ENCODE measurements around the gene TGM6.

The TGM6 gene

GRCh38 chr20:2336471-2336870 is 44.2 kb upstream of the TGM6 start:
- TF ChIP-seq, protein P1, sequence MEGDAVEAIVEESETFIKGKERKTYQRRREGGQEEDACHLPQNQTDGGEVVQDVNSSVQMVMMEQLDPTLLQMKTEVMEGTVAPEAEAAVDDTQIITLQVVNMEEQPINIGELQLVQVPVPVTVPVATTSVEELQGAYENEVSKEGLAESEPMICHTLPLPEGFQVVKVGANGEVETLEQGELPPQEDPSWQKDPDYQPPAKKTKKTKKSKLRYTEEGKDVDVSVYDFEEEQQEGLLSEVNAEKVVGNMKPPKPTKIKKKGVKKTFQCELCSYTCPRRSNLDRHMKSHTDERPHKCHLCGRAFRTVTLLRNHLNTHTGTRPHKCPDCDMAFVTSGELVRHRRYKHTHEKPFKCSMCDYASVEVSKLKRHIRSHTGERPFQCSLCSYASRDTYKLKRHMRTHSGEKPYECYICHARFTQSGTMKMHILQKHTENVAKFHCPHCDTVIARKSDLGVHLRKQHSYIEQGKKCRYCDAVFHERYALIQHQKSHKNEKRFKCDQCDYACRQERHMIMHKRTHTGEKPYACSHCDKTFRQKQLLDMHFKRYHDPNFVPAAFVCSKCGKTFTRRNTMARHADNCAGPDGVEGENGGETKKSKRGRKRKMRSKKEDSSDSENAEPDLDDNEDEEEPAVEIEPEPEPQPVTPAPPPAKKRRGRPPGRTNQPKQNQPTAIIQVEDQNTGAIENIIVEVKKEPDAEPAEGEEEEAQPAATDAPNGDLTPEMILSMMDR (IDR thresholded peaks at IDR 0.05; ENCODE audit: low read depth, low read length, missing control alignments) = no peak
- no peak for DNase-seq (ENCODE audit: low read depth)
- no peak overlapping the region for H3K4me3 ChIP-seq (ENCODE audit: low read depth, low read length)

- H3K4me3 ChIP-seq (ENCODE audit: low read depth, low read length) = no peak overlapping the region
These were observed 43.6 kb upstream of the TGM6 start for GRCh38 chr20:2337142-2337541.

DNA sequence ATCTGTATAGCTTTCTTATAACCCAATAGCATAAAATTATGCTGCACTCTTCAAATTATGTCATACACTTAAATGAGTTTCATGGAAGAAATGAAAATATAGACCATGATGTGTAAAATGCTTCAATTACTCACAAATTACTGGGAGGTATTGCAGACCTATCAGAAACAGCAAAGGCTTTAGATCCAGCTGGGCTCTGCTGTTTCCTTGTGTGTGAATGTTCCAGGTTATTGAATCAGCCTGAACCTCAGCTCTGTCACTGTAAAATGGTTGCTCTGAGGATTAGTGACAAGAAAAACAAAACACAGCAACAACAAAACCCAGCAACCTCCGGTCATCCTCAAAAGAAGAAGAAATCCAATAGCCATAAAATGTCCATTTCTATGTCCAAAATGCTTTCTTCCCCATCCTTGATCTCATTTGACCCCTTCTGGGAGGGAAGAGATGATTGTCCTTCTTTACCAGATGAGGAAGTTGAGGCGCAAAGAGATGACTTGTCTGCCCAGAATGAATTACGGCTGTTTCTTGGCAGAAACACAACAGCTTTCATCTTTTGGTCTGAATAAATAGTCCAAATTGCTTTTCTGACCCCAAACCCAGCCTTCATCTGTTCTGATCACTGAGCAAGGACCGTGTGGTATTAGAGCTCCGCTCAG is 42.2 kb upstream of the TGM6 start:
- TF ChIP-seq, protein P1 (IDR thresholded peaks at IDR 0.05; ENCODE audit: low read depth, low read length, missing control alignments) = no peak
- no peak for DNase-seq (ENCODE audit: low read depth)
- no peak overlapping the region for H3K4me3 ChIP-seq (ENCODE audit: low read depth, low read length)

More at GRCh38 chr20:2337142-2337541, 43.6 kb upstream of the TGM6 start:
- DNase-seq (ENCODE audit: low read depth) = no peak
- TF ChIP-seq, protein P1 (IDR thresholded peaks at IDR 0.05; ENCODE audit: low read depth, low read length, missing control alignments) = no peak

DNA sequence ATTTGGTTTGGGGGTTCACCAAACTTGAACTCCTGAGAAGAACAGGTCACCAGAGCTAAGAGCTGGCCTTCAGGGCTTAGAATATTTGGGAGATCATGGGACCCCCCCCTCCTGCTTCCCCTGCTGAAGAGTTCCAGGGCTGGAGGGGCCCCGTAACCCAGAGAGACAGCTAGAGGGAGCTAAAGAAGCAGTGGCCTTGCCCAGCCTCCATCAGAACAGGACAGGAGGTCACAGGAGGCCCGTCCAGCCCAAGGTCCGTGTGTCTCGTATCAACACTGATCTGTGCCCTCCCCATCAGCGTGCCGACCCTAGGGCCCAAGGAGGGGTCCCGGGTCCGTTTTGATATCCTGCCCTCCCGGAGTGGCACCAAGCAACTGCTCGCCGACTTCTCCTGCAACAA is 40.6 kb upstream of the TGM6 start:
- H3K4me3 ChIP-seq (ENCODE audit: low read depth, low read length) = no peak overlapping the region
- TF ChIP-seq, protein P1 (IDR thresholded peaks at IDR 0.05; ENCODE audit: low read depth, low read length, missing control alignments) = no peak
- DNase-seq (ENCODE audit: low read depth) = no peak

DNA sequence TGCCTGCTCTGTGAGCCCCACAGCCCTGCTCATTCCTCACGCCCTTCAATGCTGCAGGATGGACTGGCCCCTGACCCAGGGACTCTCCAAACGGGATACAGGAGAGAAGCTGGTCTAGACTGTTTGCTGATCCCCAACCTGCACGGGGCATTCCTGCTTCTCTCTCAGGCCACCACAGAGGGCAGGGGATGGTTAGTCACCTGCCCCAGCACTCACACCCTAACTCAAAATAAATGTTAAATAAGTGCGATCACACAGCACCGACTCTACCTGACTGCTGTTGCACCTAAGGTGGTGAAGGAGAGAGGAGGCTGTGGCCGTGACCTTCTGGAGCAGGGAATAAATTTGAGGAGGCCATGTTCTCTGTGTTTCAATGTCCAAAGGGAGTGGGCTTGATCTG is 39.9 kb upstream of the TGM6 start:
- H3K4me3 ChIP-seq (ENCODE audit: low read depth, low read length) = no peak overlapping the region
- DNase-seq (ENCODE audit: low read depth) = no peak
- TF ChIP-seq, protein P1 (IDR thresholded peaks at IDR 0.05; ENCODE audit: low read depth, low read length, missing control alignments) = no peak

GRCh38 chr20:2341336-2341735 is 39.4 kb upstream of the TGM6 start:
- no peak overlapping the region for H3K4me3 ChIP-seq (ENCODE audit: low read depth, low read length)
- DNase-seq (ENCODE audit: low read depth) = no peak
- TF ChIP-seq, protein P1 (IDR thresholded peaks at IDR 0.05; ENCODE audit: low read depth, low read length, missing control alignments) = no peak

GRCh38 chr20:2342243-2342642 is 38.5 kb upstream of the TGM6 start:
- DNase-seq (ENCODE audit: low read depth) = no peak
- no peak overlapping the region for H3K4me3 ChIP-seq (ENCODE audit: low read depth, low read length)
- TF ChIP-seq, protein P1 (IDR thresholded peaks at IDR 0.05; ENCODE audit: low read depth, low read length, missing control alignments) = no peak
